HCT116 (cell line): Measurements from ENCODE around the gene PTPN4.

Source experiments
- EZH2 ChIP-seq: fragments of 200-600 bp; sonication (generic); IDR thresholded peaks from 2 replicates; pipeline ENCODE4 v1.6.1; 2017; ENCODE audit warnings: antibody characterized with exemption, mixed run types
- POLR2A ChIP-seq: IDR thresholded peaks from 2 replicates; pipeline ENCODE4 v1.7.0; 2011; ENCODE audit warnings: borderline replicate concordance; ENCODE audit not compliant: insufficient read depth, insufficient read length; ENCODE audit errors: extremely low read depth
- POLR2AphosphoS5 ChIP-seq: IDR thresholded peaks from 2 replicates; pipeline ENCODE4 v1.6.1; 2011; ENCODE audit warnings: mild to moderate bottlenecking, low read depth, low read length, moderate library complexity
- SIN3A ChIP-seq: IDR thresholded peaks from 2 replicates; pipeline ENCODE4 v1.6.1; 2012; ENCODE audit warnings: low read depth
- SRF ChIP-seq: IDR thresholded peaks from 2 replicates; pipeline ENCODE4 v1.6.1; 2012; ENCODE audit warnings: low read depth
- TCF7L2 ChIP-seq: IDR thresholded peaks from 2 replicates; pipeline ENCODE4 v1.7.0; 2011; ENCODE audit warnings: borderline replicate concordance, inconsistent platforms; ENCODE audit not compliant: insufficient read depth, insufficient read length; ENCODE audit errors: extremely low read depth
- TF ChIP-seq, protein P1 (sequence below), 3 experiments: fragments of 200-600 bp in 1 of 3; sonication (generic) in 1 of 3; IDR thresholded peaks in 2 of 3; conservative IDR thresholded peaks in 1 of 3; 2 replicates each; pipeline ENCODE4 v1.5.1; 2012 to 2017; ENCODE audit warnings: low read depth in 2 of 3, low read length in 2 of 3, antibody characterized with exemption in 1 of 3, borderline replicate concordance in 1 of 3, control low read depth in 1 of 3, mild to moderate bottlenecking in 1 of 3, mixed read lengths in 1 of 3, mixed run types in 1 of 3, moderate library complexity in 1 of 3; ENCODE audit not compliant: insufficient read depth in 1 of 3
- TF ChIP-seq, protein P2 (sequence below): IDR thresholded peaks from 2 replicates; pipeline ENCODE4 v1.6.1; 2012

DNA sequence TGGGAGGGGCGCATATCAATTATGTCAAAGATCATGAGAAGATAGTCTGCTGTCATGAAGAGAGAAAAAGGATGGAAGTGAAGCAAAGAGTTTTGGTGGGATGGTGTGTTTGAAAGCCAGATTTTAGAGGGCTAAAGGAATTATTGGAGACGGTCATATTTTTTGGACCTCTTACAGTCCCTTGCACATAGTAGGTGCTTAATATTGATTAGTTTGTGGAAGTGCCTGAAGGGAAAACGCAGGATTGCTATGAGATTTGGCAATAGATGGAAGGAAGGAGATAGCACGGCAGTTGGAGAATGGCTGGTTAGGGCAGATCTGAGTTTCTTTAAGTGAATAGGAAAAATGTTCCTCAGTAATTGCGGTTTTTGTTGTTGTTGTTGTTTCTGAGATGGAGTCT is 269.1 kb downstream of the PTPN4 start:
- TF ChIP-seq, protein P1, sequence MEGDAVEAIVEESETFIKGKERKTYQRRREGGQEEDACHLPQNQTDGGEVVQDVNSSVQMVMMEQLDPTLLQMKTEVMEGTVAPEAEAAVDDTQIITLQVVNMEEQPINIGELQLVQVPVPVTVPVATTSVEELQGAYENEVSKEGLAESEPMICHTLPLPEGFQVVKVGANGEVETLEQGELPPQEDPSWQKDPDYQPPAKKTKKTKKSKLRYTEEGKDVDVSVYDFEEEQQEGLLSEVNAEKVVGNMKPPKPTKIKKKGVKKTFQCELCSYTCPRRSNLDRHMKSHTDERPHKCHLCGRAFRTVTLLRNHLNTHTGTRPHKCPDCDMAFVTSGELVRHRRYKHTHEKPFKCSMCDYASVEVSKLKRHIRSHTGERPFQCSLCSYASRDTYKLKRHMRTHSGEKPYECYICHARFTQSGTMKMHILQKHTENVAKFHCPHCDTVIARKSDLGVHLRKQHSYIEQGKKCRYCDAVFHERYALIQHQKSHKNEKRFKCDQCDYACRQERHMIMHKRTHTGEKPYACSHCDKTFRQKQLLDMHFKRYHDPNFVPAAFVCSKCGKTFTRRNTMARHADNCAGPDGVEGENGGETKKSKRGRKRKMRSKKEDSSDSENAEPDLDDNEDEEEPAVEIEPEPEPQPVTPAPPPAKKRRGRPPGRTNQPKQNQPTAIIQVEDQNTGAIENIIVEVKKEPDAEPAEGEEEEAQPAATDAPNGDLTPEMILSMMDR (IDR thresholded peaks at IDR 0.05 in 2 of 3, conservative IDR thresholded peaks at IDR 0.05 in 1 of 3; ENCODE audit: borderline replicate concordance in 1 of 3, insufficient read depth in 1 of 3, low read depth in 2 of 3, low read length in 2 of 3), result no peak
- no peak for TF ChIP-seq SRF
- TF ChIP-seq, protein P2, sequence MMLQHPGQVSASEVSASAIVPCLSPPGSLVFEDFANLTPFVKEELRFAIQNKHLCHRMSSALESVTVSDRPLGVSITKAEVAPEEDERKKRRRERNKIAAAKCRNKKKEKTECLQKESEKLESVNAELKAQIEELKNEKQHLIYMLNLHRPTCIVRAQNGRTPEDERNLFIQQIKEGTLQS, result no peak
- no peak for TF ChIP-seq TCF7L2
- TF ChIP-seq EZH2, result no peak
- no peak for TF ChIP-seq SIN3A
- no peak for TF ChIP-seq POLR2AphosphoS5
- no peak for TF ChIP-seq POLR2A
